Measurements from ENCODE around the gene MELTF.

Gene MELTF

GRCh38 chr3:196994056-196994455 lies 35.6 kb downstream of the MELTF start:
- peaks cover 11% of the 10 kb centered on the region for H3K4me1 ChIP-seq (ENCODE audit: insufficient read depth, insufficient read length)
- no peak overlapping the region for H3K4me3 ChIP-seq (ENCODE audit: insufficient read length, low read depth)
- H3K27me3 ChIP-seq (ENCODE audit: insufficient read depth, insufficient read length), result no peaks in the 10 kb centered on the region
- H3K9me3 ChIP-seq (ENCODE audit: insufficient read depth, low read length), result no peaks in the 10 kb centered on the region
- no peak for TF ChIP-seq SUZ12 (IDR thresholded peaks at IDR 0.05; ENCODE audit: extremely low read depth, insufficient read depth, insufficient read length)
- TF ChIP-seq YY1 (IDR thresholded peaks at IDR 0.05; ENCODE audit: insufficient read depth, insufficient read length), result no peak
- no peak for TF ChIP-seq ZNF274 (IDR thresholded peaks at IDR 0.05; ENCODE audit: low read depth, low read length)
- no peaks in the 10 kb centered on the region for H3K36me3 ChIP-seq (ENCODE audit: insufficient read depth, insufficient read length, low read length)
- H3K9ac ChIP-seq (ENCODE audit: insufficient read length, low read depth), result no peak overlapping the region
- DNase-seq (ENCODE audit: low read depth, low spot score), result no peak

- no peak overlapping the region for H3K9ac ChIP-seq (ENCODE audit: insufficient read length, low read depth)
- H3K36me3 ChIP-seq (ENCODE audit: insufficient read depth, insufficient read length, low read length), result no peaks in the 10 kb centered on the region
- H3K4me3 ChIP-seq (ENCODE audit: insufficient read length, low read depth), result no peak overlapping the region
- no peaks in the 10 kb centered on the region for H3K9me3 ChIP-seq (ENCODE audit: insufficient read depth, low read length)
- peaks cover 18% of the 10 kb centered on the region for H3K4me1 ChIP-seq (ENCODE audit: insufficient read depth, insufficient read length)
- no peaks in the 10 kb centered on the region for H3K27me3 ChIP-seq (ENCODE audit: insufficient read depth, insufficient read length)
- TF ChIP-seq SUZ12 (IDR thresholded peaks at IDR 0.05; ENCODE audit: extremely low read depth, insufficient read depth, insufficient read length) (no peak), YY1 (IDR thresholded peaks at IDR 0.05; ENCODE audit: insufficient read depth, insufficient read length) (no peak)
- no peak for DNase-seq (ENCODE audit: low read depth, low spot score)
Observed at GRCh38 chr3:196992461-196993065, 37.1 kb downstream of the MELTF start.

- Histone ChIP-seq H3K36me3 (ENCODE audit: insufficient read depth, insufficient read length, low read length) (no peaks in the 10 kb centered on the region), H3K4me1 (ENCODE audit: insufficient read depth, insufficient read length) (peaks cover 18% of the 10 kb centered on the region), H3K9me3 (ENCODE audit: insufficient read depth, low read length) (no peaks in the 10 kb centered on the region), H3K27me3 (ENCODE audit: insufficient read depth, insufficient read length) (no peaks in the 10 kb centered on the region), H3K9ac (ENCODE audit: insufficient read length, low read depth) (no peak overlapping the region), H3K4me3 (ENCODE audit: insufficient read length, low read depth) (no peak overlapping the region)
- no peak for DNase-seq (ENCODE audit: low read depth, low spot score)
- no peak for TF ChIP-seq ZNF274 (IDR thresholded peaks at IDR 0.05; ENCODE audit: low read depth, low read length)
- TF ChIP-seq SUZ12 (IDR thresholded peaks at IDR 0.05; ENCODE audit: extremely low read depth, insufficient read depth, insufficient read length), result no peak
- TF ChIP-seq YY1 (IDR thresholded peaks at IDR 0.05; ENCODE audit: insufficient read depth, insufficient read length), result no peak
Observed at GRCh38 chr3:196991581-196992460, 37.8 kb downstream of the MELTF start.

GRCh38 chr3:196990601-196991007 lies 39.0 kb downstream of the MELTF start:
- peaks cover 18% of the 10 kb centered on the region for H3K4me1 ChIP-seq (ENCODE audit: insufficient read depth, insufficient read length)
- H3K9ac ChIP-seq (ENCODE audit: insufficient read length, low read depth), result no peak overlapping the region
- H3K36me3 ChIP-seq (ENCODE audit: insufficient read depth, insufficient read length, low read length), result no peaks in the 10 kb centered on the region
- H3K27me3 ChIP-seq (ENCODE audit: insufficient read depth, insufficient read length), result no peaks in the 10 kb centered on the region
- H3K4me3 ChIP-seq (ENCODE audit: insufficient read length, low read depth), result no peak overlapping the region
- no peaks in the 10 kb centered on the region for H3K9me3 ChIP-seq (ENCODE audit: insufficient read depth, low read length)
- no peak for TF ChIP-seq ZNF274 (IDR thresholded peaks at IDR 0.05; ENCODE audit: low read depth, low read length)
- no peak for TF ChIP-seq YY1 (IDR thresholded peaks at IDR 0.05; ENCODE audit: insufficient read depth, insufficient read length)
- no peak for TF ChIP-seq SUZ12 (IDR thresholded peaks at IDR 0.05; ENCODE audit: extremely low read depth, insufficient read depth, insufficient read length)
- no peak for DNase-seq (ENCODE audit: low read depth, low spot score)

GRCh38 chr3:196989721-196990262 lies 39.8 kb downstream of the MELTF start:
- TF ChIP-seq ZNF274 (IDR thresholded peaks at IDR 0.05; ENCODE audit: low read depth, low read length) (no peak), SUZ12 (IDR thresholded peaks at IDR 0.05; ENCODE audit: extremely low read depth, insufficient read depth, insufficient read length) (no peak), YY1 (IDR thresholded peaks at IDR 0.05; ENCODE audit: insufficient read depth, insufficient read length) (no peak)
- no peak for DNase-seq (ENCODE audit: low read depth, low spot score)
- peaks cover 10% of the 10 kb centered on the region for H3K4me1 ChIP-seq (ENCODE audit: insufficient read depth, insufficient read length)

GRCh38 chr3:196988241-196989029 lies 41.2 kb downstream of the MELTF start:
- TF ChIP-seq YY1 (IDR thresholded peaks at IDR 0.05; ENCODE audit: insufficient read depth, insufficient read length) (no peak), ZNF274 (IDR thresholded peaks at IDR 0.05; ENCODE audit: low read depth, low read length) (no peak), SUZ12 (IDR thresholded peaks at IDR 0.05; ENCODE audit: extremely low read depth, insufficient read depth, insufficient read length) (no peak)
- H3K9ac ChIP-seq (ENCODE audit: insufficient read length, low read depth), result no peak overlapping the region
- H3K36me3 ChIP-seq (ENCODE audit: insufficient read depth, insufficient read length, low read length), result no peaks in the 10 kb centered on the region
- no peaks in the 10 kb centered on the region for H3K27me3 ChIP-seq (ENCODE audit: insufficient read depth, insufficient read length)
- no peak for DNase-seq (ENCODE audit: low read depth, low spot score)
- H3K4me1 ChIP-seq (ENCODE audit: insufficient read depth, insufficient read length), result peaks cover 10% of the 10 kb centered on the region
- H3K4me3 ChIP-seq (ENCODE audit: insufficient read length, low read depth), result no peak overlapping the region
- peaks cover 8% of the 10 kb centered on the region for H3K9me3 ChIP-seq (ENCODE audit: insufficient read depth, low read length)

More at GRCh38 chr3:196989721-196990262, 39.8 kb downstream of the MELTF start:
- Histone ChIP-seq H3K36me3 (ENCODE audit: insufficient read depth, insufficient read length, low read length) (no peaks in the 10 kb centered on the region), H3K9ac (ENCODE audit: insufficient read length, low read depth) (no peak overlapping the region), H3K27me3 (ENCODE audit: insufficient read depth, insufficient read length) (no peaks in the 10 kb centered on the region), H3K4me3 (ENCODE audit: insufficient read length, low read depth) (no peak overlapping the region), H3K9me3 (ENCODE audit: insufficient read depth, low read length) (no peaks in the 10 kb centered on the region)

Measured in NT2/D1 (cell line).